ENCODE results near the gene NEDD4L.

Gene NEDD4L

GRCh38 chr18:58416704-58417683 is 373.0 kb downstream of the NEDD4L start:
- Mint-ChIP-seq H3K27ac (no peak overlapping the region), H3K9me3 (peaks cover 6% of the 10 kb centered on the region), H3K27me3 (ENCODE audit: low read depth, poor library complexity) (peaks cover 20% of the 10 kb centered on the region), H3K4me1 (no peaks in the 10 kb centered on the region), H3K4me3 (no peak overlapping the region), H3K36me3 (ENCODE audit: low read depth) (no peaks in the 10 kb centered on the region)
- TF ChIP-seq CTCF (IDR thresholded peaks at IDR 0.05): no peak
- no peak for DNase-seq

- Mint-ChIP-seq H3K36me3 (ENCODE audit: low read depth) (no peaks in the 10 kb centered on the region), H3K4me3 (no peak overlapping the region), H3K27ac (no peak overlapping the region), H3K27me3 (ENCODE audit: low read depth, poor library complexity) (peaks cover 19% of the 10 kb centered on the region), H3K9me3 (peaks cover 6% of the 10 kb centered on the region), H3K4me1 (no peaks in the 10 kb centered on the region)
- TF ChIP-seq CTCF (IDR thresholded peaks at IDR 0.05): no peak
- no peak for DNase-seq
Observed at GRCh38 chr18:58417752-58418151, 373.7 kb downstream of the NEDD4L start.

GRCh38 chr18:58418361-58418760 is 374.3 kb downstream of the NEDD4L start:
- Mint-ChIP-seq H3K4me3 (no peak overlapping the region), H3K27ac (no peak overlapping the region), H3K27me3 (ENCODE audit: low read depth, poor library complexity) (peaks cover 21% of the 10 kb centered on the region), H3K36me3 (ENCODE audit: low read depth) (no peaks in the 10 kb centered on the region), H3K9me3 (peaks cover 6% of the 10 kb centered on the region), H3K4me1 (no peaks in the 10 kb centered on the region)
- no peak for DNase-seq
- TF ChIP-seq CTCF (IDR thresholded peaks at IDR 0.05): no peak

- no peak overlapping the region for H3K27ac Mint-ChIP-seq
- no peak overlapping the region for H3K4me3 Mint-ChIP-seq
- peaks cover 21% of the 10 kb centered on the region for H3K27me3 Mint-ChIP-seq (ENCODE audit: low read depth, poor library complexity)
Observed at GRCh38 chr18:58419587-58420199, 375.7 kb downstream of the NEDD4L start.

GRCh38 chr18:58426611-58427010 is 382.6 kb downstream of the NEDD4L start:
- no peaks in the 10 kb centered on the region for H3K36me3 Mint-ChIP-seq (ENCODE audit: low read depth)
- H3K9me3 Mint-ChIP-seq: no peaks in the 10 kb centered on the region
- peaks cover 33% of the 10 kb centered on the region for H3K4me1 Mint-ChIP-seq
- no peak overlapping the region for H3K27ac Mint-ChIP-seq
- no peak for TF ChIP-seq CTCF (IDR thresholded peaks at IDR 0.05)
- no peak overlapping the region for H3K4me3 Mint-ChIP-seq
- no peak for DNase-seq
- H3K27me3 Mint-ChIP-seq (ENCODE audit: low read depth, poor library complexity): peaks cover 8% of the 10 kb centered on the region

More at GRCh38 chr18:58419587-58420199, 375.7 kb downstream of the NEDD4L start:
- peaks cover 7% of the 10 kb centered on the region for H3K4me1 Mint-ChIP-seq
- peaks cover 6% of the 10 kb centered on the region for H3K9me3 Mint-ChIP-seq
- DNase-seq: no peak
- TF ChIP-seq CTCF (IDR thresholded peaks at IDR 0.05): no peak
- H3K36me3 Mint-ChIP-seq (ENCODE audit: low read depth): no peaks in the 10 kb centered on the region

Measured in nephron progenitor cell (in vitro differentiated cells).